PC-9 (cell line): ENCODE data around the gene PALLD. TPM values are rescaled to one million over a fixed set of nuclear protein-coding genes. Genes with fewer than 3 reads are reported as not detected.

Experiments used
- BruUV-seq: library from RNA; stranded (reverse); fragments of 400-500 nt; replicated peaks from 2 replicates; lab custom pipeline; 2021; lab: Mats Ljungman, UMichigan
- CTCF ChIA-PET: fragments of 300-600 bp; sonication (Branson Sonifier 250); formaldehyde crosslinking; loops from one replicate; lab custom pipeline; 2022; ENCODE audit warnings: antibody characterized with exemption; lab: Charles Lee
- POLR2A ChIA-PET: fragments of 300-600 bp; sonication (Branson Sonifier 250); formaldehyde crosslinking; loops from one replicate; lab custom pipeline; 2022; ENCODE audit warnings: antibody characterized with exemption; ENCODE audit not compliant: unreplicated experiment; lab: Charles Lee
- DNase-seq, 2 experiments: peaks; one replicate each; pipeline versions ENCODE4 v3.0.0 to v3.0.0-alpha.2; 2015 to 2022; ENCODE audit warnings: mixed read lengths in 1 of 2
- H2AFZ ChIP-seq: fragments of 200-600 bp; sonication (generic); 2 replicates; pipeline ENCODE4 v1.8.1; 2017; ENCODE audit warnings: antibody characterized with exemption
- H3F3A ChIP-seq: fragments of 200-600 bp; sonication (generic); 2 replicates; pipeline ENCODE4 v1.8.1; 2017; ENCODE audit warnings: antibody characterized with exemption, mild to moderate bottlenecking, low read depth; ENCODE audit not compliant: insufficient read depth
- H3K27ac ChIP-seq: fragments of 200-600 bp; sonication (generic); 2 replicates; pipeline ENCODE4 v1.6.1; 2016; ENCODE audit warnings: mixed run types
- H3K27me3 ChIP-seq: fragments of 200-600 bp; sonication (generic); 2 replicates; pipeline ENCODE4 v1.6.1; 2016; ENCODE audit warnings: low read depth, mixed run types; ENCODE audit not compliant: insufficient read depth
- H3K36me3 ChIP-seq: fragments of 200-600 bp; sonication (generic); 2 replicates; pipeline ENCODE4 v1.6.1; 2016; ENCODE audit warnings: low read depth, mixed run types
- H3K4me1 ChIP-seq: fragments of 200-600 bp; sonication (generic); replicated peaks from 2 replicates; pipeline ENCODE4 v1.6.1; 2016; ENCODE audit warnings: mixed run types; ENCODE audit not compliant: insufficient read depth
- H3K4me2 ChIP-seq: fragments of 200-600 bp; sonication (generic); 2 replicates; pipeline ENCODE4 v1.6.1; 2017; ENCODE audit warnings: mixed run types
- H3K4me3 ChIP-seq: fragments of 200-600 bp; sonication (generic); 2 replicates; pipeline ENCODE4 v1.6.1; 2016; ENCODE audit warnings: mixed run types
- H3K79me2 ChIP-seq: fragments of 200-600 bp; sonication (generic); 2 replicates; pipeline ENCODE4 v1.6.1; 2017; ENCODE audit warnings: low read depth, mixed run types
- H3K9me2 ChIP-seq: fragments of 200-600 bp; sonication (generic); 2 replicates; pipeline ENCODE4 v1.8.1; 2017; ENCODE audit warnings: mild to moderate bottlenecking; ENCODE audit not compliant: insufficient read depth
- H3K9me3 ChIP-seq: fragments of 200-600 bp; sonication (generic); 2 replicates; pipeline ENCODE4 v1.8.1; 2016; ENCODE audit warnings: low read depth; ENCODE audit not compliant: insufficient read depth
- H4K20me1 ChIP-seq: fragments of 200-600 bp; sonication (generic); 2 replicates; pipeline ENCODE4 v1.8.1; 2017; ENCODE audit not compliant: insufficient read depth
- EZH2 ChIP-seq: fragments of 200-600 bp; sonication (generic); IDR thresholded peaks from 2 replicates; pipeline ENCODE4 v1.8.0; 2017; ENCODE audit warnings: antibody characterized with exemption, low read depth
- intact Hi-C: fragments of 100-400 bp; cut with micrococcal nuclease; formaldehyde crosslinking; loops from one replicate; pipeline ENCODE4 v1.10.0; 2022; ENCODE audit not compliant: unreplicated experiment
- total RNA-seq: library from RNA; stranded (reverse); gene quantifications from 2 replicates; pipeline ENCODE4 v1.2.3, GENCODE V29; 2021
- TF ChIP-seq, protein P1 (sequence below): fragments of 200-600 bp; sonication (generic); conservative IDR thresholded peaks from 2 replicates; pipeline ENCODE4 v1.6.1; 2017; ENCODE audit warnings: mixed run types, antibody characterized with exemption, mild to moderate bottlenecking, moderate library complexity

PALLD gene
- total RNA-seq, 1 experiment from 2014 or later: 156 TPM

DNA sequence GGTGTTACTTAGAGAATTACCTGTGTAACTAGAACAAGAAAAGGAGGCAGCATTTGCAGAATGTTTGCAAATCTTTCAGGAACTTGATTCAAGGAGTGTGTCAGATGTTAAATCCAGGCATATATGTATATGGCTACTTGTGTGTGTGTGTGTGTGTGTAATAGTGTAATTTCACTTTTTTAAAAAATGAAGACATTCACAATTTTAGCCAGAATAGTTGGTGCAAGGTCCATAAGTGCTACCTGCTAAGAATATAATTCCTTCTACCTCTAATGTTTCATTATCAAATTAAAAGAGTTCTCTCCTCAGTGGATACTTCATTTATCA is 158.0 kb downstream of the PALLD start:
- Histone ChIP-seq H3K4me2 (peak overlapping the region; percentile 75), H3K27ac (peak overlapping the region; percentile 73), H2AFZ (peak overlapping the region; percentile 55; the same call in 1 of the 2 replicates), H4K20me1 (no peaks in the 10 kb centered on the region), H3K27me3 (no peaks in the 10 kb centered on the region), H3K36me3 (no peaks in the 10 kb centered on the region), H3K4me1 (peaks cover 35% of the 10 kb centered on the region), H3K9me3 (no peaks in the 10 kb centered on the region), H3F3A (peaks cover 12% of the 10 kb centered on the region; the same call in 1 of the 2 replicates), H3K79me2 (0 out of 2 replicates have a peak, but pooled peaks cover 11% of the 10 kb centered on the region), H3K9me2 (no peaks in the 10 kb centered on the region), H3K4me3 (peak overlapping the region; percentile 53; the same call in 1 of the 2 replicates)
- TF ChIP-seq, protein P1, sequence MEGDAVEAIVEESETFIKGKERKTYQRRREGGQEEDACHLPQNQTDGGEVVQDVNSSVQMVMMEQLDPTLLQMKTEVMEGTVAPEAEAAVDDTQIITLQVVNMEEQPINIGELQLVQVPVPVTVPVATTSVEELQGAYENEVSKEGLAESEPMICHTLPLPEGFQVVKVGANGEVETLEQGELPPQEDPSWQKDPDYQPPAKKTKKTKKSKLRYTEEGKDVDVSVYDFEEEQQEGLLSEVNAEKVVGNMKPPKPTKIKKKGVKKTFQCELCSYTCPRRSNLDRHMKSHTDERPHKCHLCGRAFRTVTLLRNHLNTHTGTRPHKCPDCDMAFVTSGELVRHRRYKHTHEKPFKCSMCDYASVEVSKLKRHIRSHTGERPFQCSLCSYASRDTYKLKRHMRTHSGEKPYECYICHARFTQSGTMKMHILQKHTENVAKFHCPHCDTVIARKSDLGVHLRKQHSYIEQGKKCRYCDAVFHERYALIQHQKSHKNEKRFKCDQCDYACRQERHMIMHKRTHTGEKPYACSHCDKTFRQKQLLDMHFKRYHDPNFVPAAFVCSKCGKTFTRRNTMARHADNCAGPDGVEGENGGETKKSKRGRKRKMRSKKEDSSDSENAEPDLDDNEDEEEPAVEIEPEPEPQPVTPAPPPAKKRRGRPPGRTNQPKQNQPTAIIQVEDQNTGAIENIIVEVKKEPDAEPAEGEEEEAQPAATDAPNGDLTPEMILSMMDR: no peak
- no peak for TF ChIP-seq EZH2
- intact Hi-C loops: loop anchor here (5.0 kb wide), 1 partner anchor 68 kb away; no protein-coding TSS in a partner anchor
- ChIA-PET POLR2A (interaction anchor here (0.7 kb wide), 1 partner anchor 212 kb away, joined by 5 read pairs; no protein-coding TSS in a partner anchor), CTCF (no interaction called here)
- BruUV-seq: no TSS peak
- DNase-seq: no peak

DNA sequence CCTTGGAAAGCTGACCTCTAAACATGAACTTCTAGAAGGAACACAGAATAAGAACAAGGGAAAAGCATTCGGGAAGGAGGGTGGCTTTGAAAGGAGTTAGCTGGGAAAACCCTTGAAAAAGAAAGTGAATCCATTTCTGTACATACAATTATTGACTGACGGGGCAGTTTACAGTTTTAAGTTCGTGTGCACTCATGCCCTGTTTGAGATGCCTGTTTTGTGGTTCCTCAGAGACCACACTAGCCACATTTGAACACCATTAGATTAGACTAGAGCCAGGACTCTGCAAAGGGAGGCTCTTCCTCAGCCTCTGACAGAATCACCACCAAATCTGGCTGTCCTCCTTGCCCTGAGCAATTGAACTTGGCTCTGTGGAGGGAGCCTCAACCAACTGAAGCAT is 158.3 kb downstream of the PALLD start:
- Histone ChIP-seq H3K79me2 (0 out of 2 replicates have a peak, but pooled peaks cover 11% of the 10 kb centered on the region), H3K27ac (peak overlapping the region; percentile 73)
- BruUV-seq: TSS peak; percentile 46

DNA sequence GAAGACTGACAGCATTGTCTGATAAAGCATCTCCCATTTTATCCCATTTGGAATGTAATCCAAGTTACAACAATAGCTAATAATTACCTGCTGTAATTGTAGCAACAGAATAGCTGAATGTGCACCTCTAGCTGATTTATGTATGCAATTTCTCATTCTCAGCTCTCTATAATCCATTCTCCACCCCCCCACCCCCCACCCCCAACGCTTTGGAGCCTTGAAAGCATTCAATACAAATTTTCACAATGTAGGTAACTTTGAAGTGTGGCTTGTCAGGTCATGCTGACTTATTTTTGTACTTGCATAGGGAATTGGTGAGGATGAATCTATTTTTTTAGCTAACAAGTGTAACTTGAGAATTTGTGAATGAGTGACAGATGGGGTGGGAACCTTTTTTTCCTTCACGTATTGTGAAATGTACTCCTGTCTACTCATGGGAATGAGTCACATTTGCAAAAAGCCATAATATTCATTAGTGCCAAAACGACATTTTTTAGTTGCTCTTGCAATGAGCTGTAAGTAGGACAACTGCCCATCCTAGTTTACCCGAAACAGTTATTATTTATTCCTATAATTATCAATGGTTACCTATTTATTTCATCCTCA is 159.3 kb downstream of the PALLD start:
- no peaks in the 10 kb centered on the region for H3K36me3 ChIP-seq
- no peaks in the 10 kb centered on the region for H3K9me3 ChIP-seq
- H3K9me2 ChIP-seq: no peaks in the 10 kb centered on the region
- peak overlapping the region; percentile 75 for H3K4me2 ChIP-seq
- 0 out of 2 replicates have a peak, but pooled peaks cover 11% of the 10 kb centered on the region for H3K79me2 ChIP-seq
- peaks cover 12% of the 10 kb centered on the region; the same call in 1 of the 2 replicates for H3F3A ChIP-seq
- H3K4me1 ChIP-seq: peaks cover 35% of the 10 kb centered on the region
- peak in 1 of 2 experiments; percentile 85 for DNase-seq
- H4K20me1 ChIP-seq: no peaks in the 10 kb centered on the region
- peak overlapping the region; percentile 73 for H3K27ac ChIP-seq
- BruUV-seq: no TSS peak
- POLR2A ChIA-PET: interaction anchor here (0.6 to 0.9 kb wide), 3 partner anchors 19 to 226 kb away, joined by 3 to 9 read pairs (median 4); no protein-coding TSS in a partner anchor
- intact Hi-C loops: loop anchor here (1.0 kb wide), 1 partner anchor 22 kb away; no protein-coding TSS in a partner anchor
- H3K4me3 ChIP-seq: peak overlapping the region; percentile 53; the same call in 1 of the 2 replicates
- H2AFZ ChIP-seq: no peak overlapping the region
- no peaks in the 10 kb centered on the region for H3K27me3 ChIP-seq
- TF ChIP-seq, protein P1: no peak
- no peak for TF ChIP-seq EZH2
- CTCF ChIA-PET: interaction anchor here (0.7 to 1.0 kb wide), 2 partner anchors 67 to 95 kb away, joined by 3 to 4 read pairs; no protein-coding TSS in a partner anchor

More for the DNA sequence above, 158.3 kb downstream of the PALLD start:
- TF ChIP-seq, protein P1: no peak
- no peak for TF ChIP-seq EZH2
- POLR2A ChIA-PET: no interaction called here
- Histone ChIP-seq H3K27me3 (no peaks in the 10 kb centered on the region), H2AFZ (no peak overlapping the region), H3K4me3 (peak overlapping the region; percentile 53; the same call in 1 of the 2 replicates), H3K9me3 (no peaks in the 10 kb centered on the region), H3K9me2 (no peaks in the 10 kb centered on the region), H3K4me1 (peaks cover 35% of the 10 kb centered on the region), H3K4me2 (peak overlapping the region; percentile 75), H3F3A (peaks cover 12% of the 10 kb centered on the region; the same call in 1 of the 2 replicates), H3K36me3 (no peaks in the 10 kb centered on the region), H4K20me1 (no peaks in the 10 kb centered on the region)
- CTCF ChIA-PET: interaction anchor here (0.7 kb wide), 1 partner anchor 94 kb away, joined by 3 read pairs; no protein-coding TSS in a partner anchor
- intact Hi-C loops: no loop called here
- DNase-seq: no peak
